Aorta (tissue), 4 donors: ENCODE measurements around the gene UQCRH. TPM values are rescaled to one million over a fixed set of nuclear protein-coding genes. Genes with fewer than 3 reads are reported as not detected.

Source experiments
- polyA plus RNA-seq, 2 donors: library from polyadenylated mRNA; stranded (reverse); fragments of 200-250 nt; gene quantifications; one replicate each; pipeline ENCODE4 v1.2.3, GENCODE V29; 2013
- total RNA-seq, 2 donors: library from RNA; stranded (reverse); fragmentation: NEBNext Ultra II Directional; extraction: Animal tissue kit (Norgen Biotek cat#: 25700); gene quantifications; one replicate each; pipeline ENCODE4 v1.2.1, GENCODE V29; 2021
- donor health status: healthy with polysubstance abuse.
- donor health status: Bipolar disorder and iron deficiency.
- donor health status: DM: no; HTN: no; CAD: no.
- donor health status: DM: yes; HTN: yes; CAD: no.

The UQCRH gene
- total and polyA plus RNA-seq, 4 donors: 100 to 739 (median 198) TPM

Other genes with a start within 250 kb of the UQCRH start
- 10 to 100 TPM; 32.0 to 49.8 TPM for gene PIK3R3, start 171.1 kb upstream of the UQCRH start, total RNA-seq
- 1 to 10 TPM; 1.5 to 2.1 TPM for gene PIK3R3, start 171.1 kb upstream of the UQCRH start, polyA plus RNA-seq
- gene TSPAN1, start 128.6 kb upstream of the UQCRH start, total RNA-seq: 1 to 10 TPM; 2.3 to 3.2 TPM
- gene TSPAN1, start 128.6 kb upstream of the UQCRH start, polyA plus RNA-seq: 10 to 100 TPM in 1 of 2 donors, 1 to 10 TPM in 1; 3.9 to 26.5 TPM
- not detected for gene P3R3URF, start 127.2 kb upstream of the UQCRH start, total RNA-seq
- gene P3R3URF, start 127.2 kb upstream of the UQCRH start, polyA plus RNA-seq: not detected
- 10 to 100 TPM; 52.8 to 56.0 TPM for gene POMGNT1, start 105.3 kb upstream of the UQCRH start, total RNA-seq
- gene POMGNT1, start 105.3 kb upstream of the UQCRH start, polyA plus RNA-seq: 100 to 1,000 TPM in 1 of 2 donors, 10 to 100 TPM in 1; 17.8 to 103 TPM
- 10 to 100 TPM; 12.5 to 16.5 TPM for gene LURAP1, start 100.4 kb upstream of the UQCRH start, total RNA-seq
- 1 to 10 TPM; 3.1 to 9.8 TPM for gene LURAP1, start 100.4 kb upstream of the UQCRH start, polyA plus RNA-seq
- 1 to 10 TPM; 1.6 to 2.3 TPM for gene RAD54L, start 55.9 kb upstream of the UQCRH start, total RNA-seq
- 1 to 10 TPM in 1 of 2 donors, not detected in 1; 4.2 TPM for gene RAD54L, start 55.9 kb upstream of the UQCRH start, polyA plus RNA-seq
- gene LRRC41, start 82 bp upstream of the UQCRH start, total RNA-seq: 10 to 100 TPM; 48.5 to 49.1 TPM
- gene LRRC41, start 82 bp upstream of the UQCRH start, polyA plus RNA-seq: 10 to 100 TPM; 13.4 to 39.8 TPM
- 10 to 100 TPM; 21.2 to 26.3 TPM for gene NSUN4, start 37.1 kb downstream of the UQCRH start, total RNA-seq
- 1 to 10 TPM; 8.6 to 9.7 TPM for gene NSUN4, start 37.1 kb downstream of the UQCRH start, polyA plus RNA-seq
- gene FAAH, start 90.6 kb downstream of the UQCRH start, total RNA-seq: 1 to 10 TPM; 7.3 to 9.6 TPM
- 10 to 100 TPM in 1 of 2 donors, 1 to 10 TPM in 1; 3.3 to 33.2 TPM for gene FAAH, start 90.6 kb downstream of the UQCRH start, polyA plus RNA-seq
- gene DMBX1, start 186.1 kb downstream of the UQCRH start, total RNA-seq: not detected
- under 1 TPM in 1 of 2 donors, not detected in 1; 0.38 TPM for gene DMBX1, start 186.1 kb downstream of the UQCRH start, polyA plus RNA-seq
- not detected for gene KNCN, start 247.9 kb downstream of the UQCRH start, total RNA-seq
- under 1 TPM in 1 of 2 donors, not detected in 1; 0.15 TPM for gene KNCN, start 247.9 kb downstream of the UQCRH start, polyA plus RNA-seq